OCI-LY7 (cell line): ENCODE data around the gene TARP.
"Not testable (repeated sequence)": the region's sequence is repeated elsewhere in the genome, so short reads cannot be mapped to it uniquely, and the experiment has no call there.

Experiments
- EZH2phosphoT487 ChIP-seq: fragments of 200-600 bp; sonication (generic); IDR thresholded peaks from 2 replicates; pipeline ENCODE4 v1.6.1; 2018; ENCODE audit warnings: low read depth, borderline replicate concordance, mild to moderate bottlenecking, mixed run types, antibody characterized with exemption, low read length, moderate library complexity, mixed read lengths
- TF ChIP-seq, protein P1 (sequence below): fragments of 200-600 bp; sonication (generic); conservative IDR thresholded peaks from 2 replicates; pipeline ENCODE4 v1.5.1; 2014; ENCODE audit warnings: mild to moderate bottlenecking, antibody characterized with exemption, low read length, moderate library complexity, mixed read lengths

DNA sequence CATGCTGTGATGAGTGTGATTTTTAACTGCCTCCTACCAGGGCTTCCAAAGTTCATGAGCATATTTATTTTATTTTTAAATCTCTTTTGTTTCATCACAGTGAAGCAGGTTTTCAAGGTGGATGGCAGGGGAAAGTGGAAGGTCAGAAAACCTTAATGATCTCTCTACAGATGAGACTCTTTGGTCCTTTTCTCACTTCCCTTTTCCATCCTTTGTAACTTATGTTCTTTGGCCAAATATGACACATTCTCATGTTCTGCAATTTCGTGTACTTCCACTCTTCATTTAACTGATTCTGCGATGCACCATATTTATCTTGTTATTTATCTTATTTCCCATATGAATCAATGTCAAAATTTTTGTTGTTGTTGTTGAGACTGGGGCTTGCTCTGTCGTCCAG is 23.6 kb downstream of the TARP start:
- TF ChIP-seq, protein P1, sequence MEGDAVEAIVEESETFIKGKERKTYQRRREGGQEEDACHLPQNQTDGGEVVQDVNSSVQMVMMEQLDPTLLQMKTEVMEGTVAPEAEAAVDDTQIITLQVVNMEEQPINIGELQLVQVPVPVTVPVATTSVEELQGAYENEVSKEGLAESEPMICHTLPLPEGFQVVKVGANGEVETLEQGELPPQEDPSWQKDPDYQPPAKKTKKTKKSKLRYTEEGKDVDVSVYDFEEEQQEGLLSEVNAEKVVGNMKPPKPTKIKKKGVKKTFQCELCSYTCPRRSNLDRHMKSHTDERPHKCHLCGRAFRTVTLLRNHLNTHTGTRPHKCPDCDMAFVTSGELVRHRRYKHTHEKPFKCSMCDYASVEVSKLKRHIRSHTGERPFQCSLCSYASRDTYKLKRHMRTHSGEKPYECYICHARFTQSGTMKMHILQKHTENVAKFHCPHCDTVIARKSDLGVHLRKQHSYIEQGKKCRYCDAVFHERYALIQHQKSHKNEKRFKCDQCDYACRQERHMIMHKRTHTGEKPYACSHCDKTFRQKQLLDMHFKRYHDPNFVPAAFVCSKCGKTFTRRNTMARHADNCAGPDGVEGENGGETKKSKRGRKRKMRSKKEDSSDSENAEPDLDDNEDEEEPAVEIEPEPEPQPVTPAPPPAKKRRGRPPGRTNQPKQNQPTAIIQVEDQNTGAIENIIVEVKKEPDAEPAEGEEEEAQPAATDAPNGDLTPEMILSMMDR: not testable (repeated sequence)
- TF ChIP-seq EZH2phosphoT487: not testable (repeated sequence)
